Cardiac septum (tissue), 1 donor: ENCODE data around the gene NKX3-2. TPM values are rescaled to one million over a fixed set of nuclear protein-coding genes. Genes with fewer than 3 reads are reported as not detected.

Experiments used
- DNase-seq: peaks from one replicate; pipeline ENCODE4 v3.0.0-alpha.2; 2020; ENCODE audit warnings: low spot score
- intact Hi-C: fragments of 100-400 bp; cut with DNase I; formaldehyde crosslinking; loops from one replicate; pipeline ENCODE4 v1.14.0; 2022
- total RNA-seq: library from RNA; stranded (reverse); fragmentation: NEBNext Ultra II Directional; extraction: Animal tissue kit (Norgen Biotek cat#: 25700); gene quantifications from one replicate; pipeline ENCODE4 v1.2.1, GENCODE V29; 2021
- donor health status: DM: no; HTN: no; CAD: no.

NKX3-2 gene
- total RNA-seq, 1 donor from 2014 or later, result 0.30 TPM

DNA sequence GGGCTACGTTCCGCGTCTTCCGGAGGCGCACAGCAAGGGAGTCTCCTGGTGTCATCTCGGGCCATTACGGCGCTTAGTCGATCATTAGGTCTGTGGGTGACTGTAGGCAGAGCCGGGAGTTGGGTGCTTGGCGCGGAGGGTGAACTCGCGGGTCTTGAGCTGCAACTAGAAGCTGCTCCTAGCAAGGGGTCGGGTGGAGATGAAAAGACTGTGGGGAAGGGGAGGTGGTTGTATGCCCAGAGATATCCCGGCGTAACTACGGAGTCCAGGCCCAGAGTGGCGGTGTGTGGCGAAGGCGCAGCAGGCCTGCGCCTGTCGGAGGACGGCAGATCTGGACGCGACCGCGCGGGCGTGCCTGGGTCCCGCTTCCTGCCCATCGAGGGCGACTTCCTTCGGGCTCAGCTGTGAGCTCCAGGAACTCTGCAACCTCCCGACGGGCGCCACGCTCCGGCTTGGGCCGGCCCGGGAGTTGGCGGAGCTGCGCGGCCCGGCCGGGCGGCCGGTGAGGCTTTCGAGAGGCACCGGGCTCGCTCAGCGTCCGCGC is 2.7 kb upstream of the NKX3-2 start:
- DNase-seq, result no peak
- intact Hi-C loops, result loop anchor here (5.0 kb wide), 1 partner anchor 815 kb away; no protein-coding TSS in a partner anchor

DNA sequence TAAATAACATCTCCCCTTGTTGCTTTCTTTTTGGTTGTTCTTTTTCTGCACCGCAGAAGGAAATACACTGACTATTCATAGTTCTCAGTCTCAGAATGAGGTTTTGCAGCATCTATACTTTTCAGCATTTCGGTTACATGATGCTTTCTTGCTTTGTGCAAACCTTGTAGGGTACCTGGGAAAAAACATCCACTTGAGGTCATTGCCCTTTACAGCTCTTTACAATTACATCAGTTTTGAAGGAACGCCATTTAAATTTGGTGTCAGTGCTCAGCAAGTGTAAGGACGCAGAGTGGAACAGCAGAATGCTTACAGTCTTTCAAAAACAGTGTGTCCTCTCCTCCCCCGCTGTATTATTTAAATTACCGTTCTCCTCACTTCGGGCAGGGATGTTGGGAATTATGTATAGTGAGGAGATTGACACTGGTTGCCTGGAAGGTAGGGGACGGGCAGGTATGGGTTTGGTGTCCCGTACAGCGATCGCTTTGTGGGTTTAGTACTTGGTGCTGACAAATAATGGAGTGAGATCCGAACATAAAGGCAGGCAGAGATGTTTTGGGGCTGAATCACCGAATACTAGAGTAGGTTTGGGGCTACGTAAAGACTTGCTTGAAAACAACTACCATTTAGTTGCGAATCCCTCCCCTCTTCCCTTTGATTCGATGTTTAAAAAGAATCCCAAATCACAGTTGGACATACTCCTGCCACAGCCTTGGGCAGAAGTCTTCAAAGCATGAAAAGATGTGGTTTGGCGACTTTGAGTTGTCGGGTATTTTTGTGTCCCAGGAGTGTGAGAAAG is 2.0 kb upstream of the NKX3-2 start:
- no peak for DNase-seq

DNA sequence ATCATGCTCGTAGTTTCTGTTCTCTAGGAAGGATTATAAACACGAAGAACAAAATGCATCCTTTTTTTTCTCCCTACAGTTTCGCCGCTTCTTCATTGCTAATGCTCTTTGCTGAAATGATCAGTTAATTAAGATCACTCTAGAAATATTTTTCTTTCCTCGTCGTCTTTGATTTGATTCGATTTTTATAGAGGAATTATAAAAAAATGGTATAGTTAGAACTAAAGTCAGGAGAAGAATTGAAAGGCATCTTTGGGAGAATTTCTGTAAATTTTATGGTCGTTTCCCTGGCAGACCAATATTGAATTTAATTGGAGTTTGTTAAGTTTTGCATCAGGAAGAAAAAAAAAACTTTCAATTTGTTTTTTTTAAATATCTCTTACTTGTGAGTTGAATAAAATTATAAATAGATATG is 1.1 kb upstream of the NKX3-2 start:
- DNase-seq, result no peak
- intact Hi-C loops, result loop anchor here (2.0 to 5.0 kb wide), 2 partner anchors 59 to 813 kb away; no protein-coding TSS in a partner anchor

More for the DNA sequence above, 2.0 kb upstream of the NKX3-2 start:
- intact Hi-C loops, result loop anchor here (5.0 kb wide), 1 partner anchor 814 kb away; no protein-coding TSS in a partner anchor

DNA sequence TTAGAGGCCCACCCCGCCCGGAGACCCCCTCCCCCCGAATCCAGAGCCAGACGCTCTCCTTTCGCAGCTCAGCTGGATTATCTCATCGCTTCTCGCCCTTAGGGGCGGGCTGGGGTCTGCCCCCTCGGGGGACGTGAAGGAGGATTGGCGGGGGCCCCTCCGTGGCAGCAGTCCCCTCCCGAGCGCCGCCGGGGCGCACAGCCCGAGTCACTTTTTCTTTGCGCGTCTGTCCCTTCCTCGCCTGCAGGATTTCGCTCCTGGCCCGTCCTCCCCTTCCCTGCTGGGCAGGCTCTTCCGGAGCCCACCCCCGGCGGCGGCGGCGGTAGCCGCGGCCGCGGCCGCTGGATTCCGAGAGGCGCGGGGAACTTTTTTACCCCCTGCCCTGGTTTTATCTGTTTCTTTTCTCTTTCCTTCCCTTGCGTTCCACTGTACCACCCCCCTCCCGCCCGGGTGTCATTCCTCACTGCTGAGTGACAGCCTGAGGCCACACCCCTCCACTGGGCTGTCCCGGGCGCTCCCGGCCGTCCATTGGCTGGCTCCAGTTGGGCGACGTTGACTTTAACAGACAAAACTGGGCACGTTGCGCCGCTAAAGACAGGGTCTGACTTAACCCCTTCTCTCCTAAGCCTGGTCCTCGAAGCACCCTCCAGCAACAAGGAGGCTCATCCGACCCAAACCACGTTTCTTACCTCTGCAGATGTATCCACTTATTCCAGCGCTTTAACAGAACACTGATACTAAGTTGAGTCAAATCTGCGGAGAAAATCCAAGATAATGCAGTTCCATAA is 492 bp upstream of the NKX3-2 start:
- intact Hi-C loops, result loop anchor here (2.0 to 5.0 kb wide), 2 partner anchors 58 to 812 kb away; no protein-coding TSS in a partner anchor
- DNase-seq, result peak; percentile 85

DNA sequence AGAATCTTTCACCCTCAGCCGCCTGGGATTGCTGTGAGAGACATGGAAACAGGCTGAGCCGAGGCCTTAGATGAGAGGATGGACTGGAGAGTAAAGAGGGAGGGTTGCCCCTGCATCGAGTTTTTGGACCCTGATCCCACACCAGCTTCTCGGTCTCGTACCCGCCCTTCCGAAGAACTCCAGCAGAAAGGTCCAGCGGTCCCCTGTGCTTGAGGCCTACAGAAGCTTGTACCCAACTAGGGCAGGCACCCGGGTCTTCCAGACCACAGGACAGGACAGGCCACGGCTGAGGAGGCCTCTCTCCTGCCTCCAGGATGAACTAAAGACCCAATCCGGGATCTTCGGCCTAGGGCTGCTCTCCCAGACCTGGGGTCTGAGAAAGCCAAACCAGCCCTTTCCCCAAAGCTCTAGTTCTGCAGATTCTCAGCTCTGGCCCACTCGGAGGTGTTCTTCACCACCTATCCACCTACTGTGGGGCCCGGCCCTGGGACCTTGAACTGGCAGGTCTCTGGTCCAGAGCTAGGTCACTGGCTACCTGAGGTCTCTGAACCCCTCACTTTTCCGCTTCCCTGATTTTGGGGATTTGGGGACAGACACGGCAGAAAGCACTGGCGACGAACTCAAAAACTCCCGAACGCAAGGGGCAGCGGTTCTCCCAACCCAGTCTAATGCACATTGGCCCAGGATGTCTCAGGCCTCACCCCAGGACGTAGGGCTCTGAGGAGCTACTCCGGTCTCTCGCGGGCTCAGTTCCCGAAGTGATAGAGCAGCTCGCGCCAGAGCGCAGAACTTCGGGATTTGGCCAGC is 1.1 kb downstream of the NKX3-2 start:
- intact Hi-C loops, result no loop called here
- DNase-seq, result no peak

DNA sequence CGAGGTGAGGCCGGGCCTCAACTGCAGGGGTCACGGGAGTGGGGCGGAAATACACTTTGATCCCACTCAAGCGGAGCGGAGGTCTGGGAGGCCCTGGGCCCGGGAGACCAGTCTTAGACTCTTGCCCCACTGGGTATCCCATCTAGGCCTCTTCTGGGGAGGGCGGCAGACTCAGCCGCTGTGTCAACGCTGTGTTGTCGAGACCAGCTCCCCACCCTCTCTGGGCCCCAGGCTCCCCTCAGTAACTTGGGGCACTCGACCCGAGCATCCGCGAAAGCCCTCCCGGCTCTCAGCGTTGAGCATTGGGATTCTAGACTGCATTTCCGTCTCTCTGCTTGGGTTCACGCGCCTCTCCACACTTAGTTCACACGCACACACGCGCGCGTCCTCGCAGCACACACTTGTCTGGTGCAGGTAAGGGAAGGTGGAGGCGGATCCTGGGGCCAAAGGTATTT is 1.7 kb downstream of the NKX3-2 start:
- DNase-seq, result no peak
- intact Hi-C loops, result no loop called here

DNA sequence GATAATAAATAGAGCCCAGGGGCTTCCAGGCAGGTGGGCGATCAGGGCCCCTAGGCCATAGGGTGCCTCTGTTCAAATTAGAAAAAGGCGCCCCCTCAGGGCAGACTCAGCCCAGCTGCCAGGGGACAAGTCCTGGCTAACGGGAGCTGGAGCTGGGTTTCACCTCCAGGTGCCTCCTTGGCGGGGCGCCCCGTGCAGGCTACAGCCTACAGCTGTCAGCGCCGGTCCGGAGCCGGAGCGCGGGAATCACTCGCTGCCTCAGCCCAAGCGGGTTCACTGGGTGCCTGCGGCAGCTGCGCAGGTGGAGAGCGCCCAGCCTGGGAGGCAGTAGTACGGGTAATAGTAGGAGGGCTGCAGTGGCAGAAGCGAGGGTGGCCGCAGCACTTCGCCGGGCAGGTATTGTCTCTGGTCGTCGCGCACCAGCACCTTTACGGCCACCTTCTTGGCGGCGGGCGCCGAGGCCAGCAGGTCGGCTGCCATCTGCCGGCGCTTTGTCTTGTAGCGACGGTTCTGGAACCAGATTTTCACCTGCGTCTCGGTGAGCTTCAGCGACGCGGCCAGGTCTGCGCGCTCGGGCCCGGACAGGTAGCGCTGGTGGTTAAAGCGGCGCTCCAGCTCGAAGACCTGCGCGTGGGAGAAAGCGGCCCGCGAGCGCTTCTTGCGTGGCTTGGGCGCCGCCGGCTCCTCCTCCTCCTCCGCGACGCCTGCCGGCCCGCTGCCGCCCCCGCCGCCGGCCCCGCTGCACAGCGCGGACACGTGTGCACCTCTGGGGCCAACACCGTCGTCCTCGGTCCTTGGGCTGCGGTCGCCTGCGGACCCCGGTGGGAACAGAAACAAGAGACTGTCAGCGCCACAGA is 2.4 kb downstream of the NKX3-2 start:
- intact Hi-C loops, result no loop called here
- no peak for DNase-seq

DNA sequence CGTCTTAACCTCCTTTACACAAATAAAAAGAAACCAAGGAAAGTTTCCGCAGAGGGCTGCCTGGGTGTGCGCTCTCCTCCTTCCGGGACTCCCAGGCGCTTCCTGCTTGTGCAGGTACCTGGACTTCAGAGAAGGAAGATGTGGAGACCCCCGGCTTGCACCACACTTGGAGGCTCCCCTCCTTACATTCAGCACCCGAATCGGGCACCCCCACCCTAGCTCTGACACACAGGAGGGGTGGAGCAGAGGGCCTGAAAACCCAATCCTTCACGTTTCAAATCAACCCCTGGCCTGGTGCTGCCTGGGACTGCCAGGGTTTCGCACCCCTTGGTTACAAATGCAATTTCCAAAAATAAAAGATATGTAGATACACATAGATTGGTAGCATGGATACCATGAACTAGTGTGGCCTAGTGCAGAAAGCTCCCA is 3.1 kb downstream of the NKX3-2 start:
- intact Hi-C loops, result no loop called here
- no peak for DNase-seq

DNA sequence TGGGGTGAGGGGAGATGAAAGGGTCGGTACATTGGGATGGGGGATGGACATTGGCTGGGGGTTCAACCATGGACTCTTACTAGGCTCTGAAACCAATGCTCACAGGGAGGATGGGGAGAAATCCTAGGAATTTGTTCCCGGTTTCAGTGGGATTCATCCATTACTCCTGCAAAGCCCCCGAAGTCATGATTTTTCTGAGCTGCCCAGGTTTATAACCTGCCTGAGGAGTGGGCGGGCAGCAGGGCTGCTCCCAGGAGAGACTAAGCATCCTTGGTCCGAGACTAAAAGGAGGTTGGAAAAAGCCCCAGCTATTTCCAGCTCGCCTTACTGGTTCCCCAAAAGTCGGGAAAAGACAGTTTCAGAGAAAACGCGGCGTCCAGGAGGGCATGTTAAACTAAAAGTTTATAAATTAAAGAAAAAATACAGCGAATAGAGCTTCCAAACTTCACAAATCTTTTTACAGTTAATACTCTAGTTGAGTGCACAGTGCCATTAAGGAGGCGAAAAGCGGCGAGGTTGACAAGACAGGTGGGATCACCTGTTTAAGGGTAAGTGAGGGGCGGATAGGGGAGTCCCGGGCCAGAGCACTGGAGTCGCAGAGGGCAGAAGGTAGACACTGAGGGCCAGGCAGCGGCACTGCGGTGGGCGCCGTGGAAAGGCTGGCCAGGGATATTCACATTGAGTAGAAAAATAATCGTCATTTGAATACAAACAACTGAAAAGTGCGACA is 3.7 kb downstream of the NKX3-2 start:
- no peak for DNase-seq
- intact Hi-C loops, result no loop called here

DNA sequence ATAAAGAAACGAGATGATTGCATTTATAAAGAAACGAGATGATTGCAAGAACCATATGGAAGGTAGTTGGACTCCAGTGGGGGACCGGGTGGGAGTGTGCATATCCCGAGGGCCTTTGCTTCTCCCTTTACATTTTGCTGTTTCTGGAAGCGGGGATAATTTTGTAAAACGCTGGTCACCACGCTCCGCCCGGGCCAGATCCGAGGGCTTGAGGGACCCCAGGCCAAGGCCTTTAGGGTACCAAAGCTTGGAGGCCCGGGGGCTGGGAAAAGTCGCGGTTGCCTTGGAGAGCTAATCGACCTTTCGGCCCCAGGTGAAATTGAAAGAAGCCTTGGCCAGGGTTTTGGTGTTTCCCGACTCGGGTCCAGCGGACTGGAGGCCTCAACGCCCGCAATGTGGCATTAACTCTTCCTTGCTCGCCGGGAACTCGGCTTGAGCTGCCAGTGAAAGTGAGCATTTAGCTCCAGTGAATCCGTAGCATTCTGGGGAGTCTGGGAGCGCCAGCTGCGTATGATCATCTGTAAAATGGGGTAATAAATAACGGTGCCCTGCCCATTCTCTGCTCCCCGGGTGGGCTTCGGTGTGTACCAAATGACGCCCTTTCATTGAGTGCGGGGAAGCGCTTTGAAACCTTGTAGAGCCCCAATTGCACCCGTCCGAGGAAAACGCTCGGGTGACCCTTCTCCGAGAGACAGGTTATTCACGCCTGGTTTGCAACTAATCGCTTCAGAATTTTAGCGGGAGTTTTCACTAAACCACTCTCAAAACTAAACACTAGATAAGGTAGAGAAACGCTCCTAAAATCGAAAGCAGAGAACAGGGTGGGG is 4.5 kb downstream of the NKX3-2 start:
- intact Hi-C loops, result no loop called here

DNA sequence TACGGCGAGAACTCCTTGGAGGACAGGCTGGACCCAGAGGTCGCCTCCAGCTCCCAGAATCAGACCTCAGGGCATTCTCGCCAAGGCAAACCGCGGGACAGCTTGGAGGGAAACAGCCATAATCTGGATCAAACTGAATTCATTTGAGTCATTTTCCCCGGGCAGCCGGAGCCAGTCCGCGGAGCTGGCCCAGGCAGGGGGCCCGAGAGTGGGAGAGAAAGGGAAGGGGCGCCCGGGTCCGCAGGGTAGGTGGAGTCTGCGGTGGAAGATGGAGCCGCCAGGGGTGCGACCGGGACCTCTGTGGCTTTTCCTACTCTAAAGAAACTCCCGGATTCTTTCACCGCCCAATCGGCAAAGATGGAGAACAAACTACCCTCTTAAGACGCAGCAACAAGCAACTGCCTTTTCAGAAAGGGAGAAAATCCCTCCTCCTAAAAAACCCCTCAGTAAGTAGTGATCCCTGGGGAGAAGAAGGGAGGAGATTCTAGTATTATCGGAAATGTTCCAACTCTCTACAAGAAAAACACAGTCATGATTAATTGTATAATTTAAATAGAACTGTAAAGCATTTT is 5.2 kb downstream of the NKX3-2 start:
- intact Hi-C loops, result no loop called here
- no peak for DNase-seq

More for the DNA sequence above, 4.5 kb downstream of the NKX3-2 start:
- no peak for DNase-seq

DNA sequence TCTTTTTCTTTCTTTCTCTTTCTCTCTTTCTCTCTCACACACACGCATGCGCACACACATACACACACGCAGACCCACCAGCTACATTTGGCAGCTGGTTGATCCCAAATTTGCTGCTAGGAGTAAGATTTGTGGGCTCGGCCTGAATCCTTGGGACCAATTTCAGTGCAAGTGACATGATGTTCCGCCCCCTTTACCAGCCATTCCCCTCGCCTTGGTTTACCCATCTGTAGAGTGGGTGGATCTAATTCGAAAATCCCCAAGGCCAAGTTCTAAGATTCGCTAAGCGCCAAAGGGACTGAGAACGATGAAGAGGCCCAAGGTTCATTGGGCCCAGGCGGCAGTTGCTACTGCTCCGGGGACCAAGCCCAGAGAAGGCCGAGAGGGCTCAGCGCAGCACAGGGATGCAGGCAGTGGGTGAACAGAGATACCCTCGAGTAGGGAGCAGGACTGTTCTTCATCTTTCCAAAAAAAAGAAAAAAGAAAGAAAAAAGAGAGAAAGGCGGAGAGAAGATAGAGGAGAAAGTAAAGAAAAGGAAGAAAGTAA is 5.8 kb downstream of the NKX3-2 start:
- intact Hi-C loops, result no loop called here
- no peak for DNase-seq

DNA sequence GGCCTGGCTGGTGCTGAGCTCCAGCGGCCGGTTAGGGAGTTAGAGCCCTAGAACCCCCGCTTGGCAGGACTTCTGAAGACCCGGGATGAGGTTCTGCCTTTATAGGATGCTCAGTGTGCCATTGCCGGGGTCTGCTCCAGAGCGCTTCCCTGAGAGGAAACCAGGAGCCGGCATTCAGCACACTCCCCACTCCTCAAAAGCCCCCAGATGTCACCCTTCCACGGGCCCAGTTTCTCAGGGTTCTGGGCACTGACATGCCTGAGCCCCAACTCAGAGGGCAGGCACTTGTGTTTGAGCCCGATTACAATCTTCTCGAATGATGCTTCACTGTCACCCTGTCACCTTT is 6.5 kb downstream of the NKX3-2 start:
- intact Hi-C loops, result no loop called here

DNA sequence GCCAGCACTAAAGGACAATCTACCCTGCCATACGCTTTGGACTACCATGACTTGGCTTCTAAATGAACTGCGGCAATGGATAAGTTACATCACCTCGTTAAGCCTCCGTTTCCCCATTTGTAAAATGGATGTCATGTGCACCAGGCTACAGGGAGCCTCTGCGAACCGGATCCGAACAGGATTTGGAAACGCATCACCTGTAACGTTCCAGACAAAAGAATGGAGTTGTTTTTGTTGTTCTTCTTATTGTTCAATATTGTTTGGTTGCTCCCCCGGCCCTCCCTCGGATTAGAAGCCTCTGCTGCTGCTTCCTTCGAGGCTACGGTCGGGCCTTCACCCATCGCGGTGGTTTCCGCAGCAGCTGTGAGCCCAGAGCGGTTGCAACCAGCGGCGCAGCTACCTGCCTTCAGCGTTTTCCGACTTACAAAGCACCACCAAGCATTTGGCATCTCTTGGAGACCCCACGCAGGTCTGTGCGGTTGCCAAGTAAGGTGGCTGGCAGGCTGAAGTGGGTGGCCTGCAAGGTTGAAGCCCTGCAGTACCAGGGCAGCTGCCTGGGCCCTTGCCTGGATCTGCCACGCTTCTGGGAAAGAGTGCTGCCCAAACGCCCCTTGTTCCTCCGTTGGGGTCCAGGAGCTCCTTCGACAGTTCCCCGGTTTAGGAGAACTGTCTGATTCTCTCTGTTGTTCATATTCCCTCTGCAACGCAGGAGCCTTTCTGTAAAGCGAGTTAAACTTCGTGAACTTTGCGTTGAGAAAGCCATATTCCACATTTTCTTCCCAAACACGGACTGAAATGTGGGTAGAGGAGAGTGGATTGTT is 7.1 kb downstream of the NKX3-2 start:
- no peak for DNase-seq
- intact Hi-C loops, result no loop called here

More for the DNA sequence above, 6.5 kb downstream of the NKX3-2 start:
- no peak for DNase-seq

DNA sequence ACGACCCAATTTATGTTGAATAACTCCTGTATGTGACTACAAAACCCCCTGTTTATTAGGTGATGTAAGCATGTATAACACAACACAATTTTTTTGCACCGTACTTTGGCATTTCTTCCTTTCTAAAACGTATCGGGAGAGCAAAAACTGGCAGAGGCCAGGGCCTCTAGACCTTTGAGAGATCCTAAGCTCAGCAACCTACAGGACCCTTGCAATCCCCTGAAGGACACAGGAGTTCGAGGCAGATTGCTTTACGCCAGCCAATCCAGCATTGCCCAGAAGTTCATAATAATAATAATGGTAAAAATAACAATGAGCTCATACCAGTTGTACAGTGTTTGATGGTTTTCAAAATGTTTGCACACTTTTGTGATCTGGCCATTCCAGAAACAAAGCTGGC is 7.7 kb downstream of the NKX3-2 start:
- intact Hi-C loops, result no loop called here
- DNase-seq, result no peak
